Stomach (tissue), 4 donors: ENCODE measurements around the gene RCN2.

Experiments used
- CTCF ChIP-seq, 7 experiments: fragments of 450-650 bp in 4 of 7; fragments of 200-600 bp in 3 of 7; sonication (generic) in 3 of 7; IDR thresholded peaks; one replicate each; pipeline ENCODE4 v1.5.1; 2016 to 2019; ENCODE audit warnings: antibody characterized with exemption in 7 of 7, control low read depth in 2 of 7, mild to moderate bottlenecking in 1 of 7
- EP300 ChIP-seq: sonication (generic); formaldehyde crosslinking; IDR thresholded peaks from one replicate; pipeline ENCODE4 v1.6.1; 2017; ENCODE audit warnings: antibody characterized with exemption
- POLR2A ChIP-seq, 4 donors: fragments of 450-650 bp; IDR thresholded peaks; one replicate each; pipeline ENCODE4 v1.6.1; 2016; ENCODE audit warnings: antibody characterized with exemption in 4 of 4, control low read depth in 2 of 4, mild to moderate bottlenecking in 1 of 4, moderate library complexity in 1 of 4
- POLR2AphosphoS5 ChIP-seq, 3 donors: sonication (generic); formaldehyde crosslinking; IDR thresholded peaks; one replicate each; pipeline ENCODE4 v1.6.1; 2016; ENCODE audit warnings: antibody characterized with exemption in 3 of 3

- TF ChIP-seq CTCF (IDR thresholded peaks at IDR 0.05): no peak
- TF ChIP-seq POLR2A (IDR thresholded peaks at IDR 0.05): no peak
- no peak for TF ChIP-seq POLR2AphosphoS5 (IDR thresholded peaks at IDR 0.05)
- TF ChIP-seq EP300: no peak
Observed at GRCh38 chr15:76885212-76885611, 46.3 kb upstream of the RCN2 start.
